HEK293 (cell line): Measurements from ENCODE around the gene RPAP3.

ENCODE experiments used
- CTCF ChIA-PET: fragments of 350-600 bp; formaldehyde crosslinking; extraction: SDS; loops from one replicate; lab custom pipeline; 2021; ENCODE audit warnings: antibody characterized with exemption; lab: Yijun Ruan, JAX
- POLR2A ChIA-PET: fragments of 300-600 bp; formaldehyde crosslinking; extraction: SDS; loops from one replicate; lab custom pipeline; 2020; ENCODE audit warnings: antibody characterized with exemption, inconsistent platforms; lab: Yijun Ruan, JAX
- H3K27ac ChIP-seq: fragments of 200-500 bp; sonication (Bioruptor generic); 2 replicates; pipeline ENCODE4 v1.5.1; 2014; ENCODE audit warnings: low read depth, low read length, control low read depth, inconsistent platforms; ENCODE audit errors: extremely low read depth
- H3K36me3 ChIP-seq, 2 experiments: fragments of 200-500 bp in 1 of 2; sonication (Bioruptor generic) in 1 of 2; 1 replicate in 1 of 2; 2 replicates in 1 of 2; pipeline ENCODE4 v1.5.1; 2014 to 2017; ENCODE audit warnings: inconsistent platforms in 2 of 2, low read length in 2 of 2; ENCODE audit not compliant: control insufficient read depth in 2 of 2, insufficient read depth in 1 of 2
- H3K4me1 ChIP-seq: fragments of 200-500 bp; sonication (Bioruptor generic); 2 replicates; pipeline ENCODE4 v1.5.1; 2014; ENCODE audit warnings: mild to moderate bottlenecking, low read length, inconsistent platforms; ENCODE audit not compliant: control insufficient read depth, insufficient read depth
- H3K4me3 ChIP-seq: 2 replicates; pipeline ENCODE4 v1.5.1; 2011; ENCODE audit warnings: low read depth, mild to moderate bottlenecking, control low read depth, low read length, moderate library complexity
- H3K9me3 ChIP-seq: fragments of 200-500 bp; sonication (Bioruptor generic); 2 replicates; pipeline ENCODE4 v1.5.1; 2014; ENCODE audit warnings: low read depth, low read length, inconsistent platforms; ENCODE audit not compliant: control insufficient read depth, insufficient read depth
- KLF8 ChIP-seq: fragments of 450-650 bp; formaldehyde crosslinking; IDR thresholded peaks from 2 replicates; pipeline ENCODE4 v1.5.1; 2016; ENCODE audit warnings: missing biosample characterization, missing genetic modification characterization
- PRDM1 ChIP-seq: fragments of 450-650 bp; formaldehyde crosslinking; IDR thresholded peaks from 2 replicates; pipeline ENCODE4; 2016; ENCODE audit warnings: missing biosample characterization, missing genetic modification characterization
- ZBTB26 ChIP-seq: fragments of 450-650 bp; formaldehyde crosslinking; optimal IDR thresholded peaks from 2 replicates; pipeline ENCODE3; 2016; ENCODE audit warnings: missing biosample characterization, mild to moderate bottlenecking, missing genetic modification characterization
- ZBTB6 ChIP-seq: fragments of 450-650 bp; formaldehyde crosslinking; IDR thresholded peaks from 2 replicates; pipeline ENCODE4 v1.5.1; 2017; ENCODE audit warnings: missing biosample characterization, missing genetic modification characterization
- ZFP69B ChIP-seq: fragments of 450-650 bp; formaldehyde crosslinking; IDR thresholded peaks from 2 replicates; pipeline ENCODE4 v1.5.1; 2016; ENCODE audit warnings: missing biosample characterization, missing genetic modification characterization
- ZNF112 ChIP-seq: fragments of 450-650 bp; formaldehyde crosslinking; IDR thresholded peaks from 2 replicates; pipeline ENCODE4 v1.5.0; 2017; ENCODE audit warnings: missing biosample characterization, missing genetic modification characterization
- ZNF146 ChIP-seq: fragments of 450-650 bp; formaldehyde crosslinking; IDR thresholded peaks from 2 replicates; pipeline ENCODE4 v1.5.1; 2016; ENCODE audit warnings: missing biosample characterization, missing genetic modification characterization
- ZNF155 ChIP-seq: fragments of 450-650 bp; formaldehyde crosslinking; IDR thresholded peaks from 2 replicates; pipeline ENCODE4 v1.5.1; 2016; ENCODE audit warnings: missing biosample characterization, missing genetic modification characterization
- ZNF174 ChIP-seq: fragments of 450-650 bp; formaldehyde crosslinking; IDR thresholded peaks from 2 replicates; pipeline ENCODE4 v1.5.0; 2017; ENCODE audit warnings: missing biosample characterization, mild to moderate bottlenecking, missing genetic modification characterization
- ZNF175 ChIP-seq: fragments of 450-650 bp; formaldehyde crosslinking; IDR thresholded peaks from 2 replicates; pipeline ENCODE4 v1.5.1; 2016; ENCODE audit warnings: missing biosample characterization, missing genetic modification characterization
- ZNF202 ChIP-seq: fragments of 450-650 bp; formaldehyde crosslinking; IDR thresholded peaks from 2 replicates; pipeline ENCODE4 v1.5.1; 2016; ENCODE audit warnings: missing biosample characterization, missing genetic modification characterization, borderline replicate concordance
- ZNF221 ChIP-seq: fragments of 450-650 bp; formaldehyde crosslinking; IDR thresholded peaks from 2 replicates; pipeline ENCODE4 v1.5.1; 2017; ENCODE audit warnings: missing biosample characterization, missing genetic modification characterization, borderline replicate concordance
- ZNF266 ChIP-seq: fragments of 450-650 bp; formaldehyde crosslinking; IDR thresholded peaks from 2 replicates; pipeline ENCODE4 v1.5.1; 2016; ENCODE audit warnings: missing biosample characterization, missing genetic modification characterization, low read depth
- ZNF280D ChIP-seq: fragments of 450-650 bp; formaldehyde crosslinking; IDR thresholded peaks from 2 replicates; pipeline ENCODE4 v1.5.1; 2016; ENCODE audit warnings: missing biosample characterization, missing genetic modification characterization
- ZNF292 ChIP-seq: fragments of 450-650 bp; formaldehyde crosslinking; IDR thresholded peaks from 2 replicates; pipeline ENCODE4 v1.5.1; 2016; ENCODE audit warnings: low read depth, missing biosample characterization, missing genetic modification characterization, borderline replicate concordance
- ZNF549 ChIP-seq: fragments of 450-650 bp; IDR thresholded peaks from 2 replicates; pipeline ENCODE4 v1.5.1; 2018; ENCODE audit warnings: missing biosample characterization, missing genetic modification characterization, mild to moderate bottlenecking, inconsistent platforms, moderate library complexity
- ZNF610 ChIP-seq: fragments of 450-650 bp; formaldehyde crosslinking; IDR thresholded peaks from 2 replicates; pipeline ENCODE4 v1.5.1; 2016; ENCODE audit warnings: missing biosample characterization, missing genetic modification characterization, borderline replicate concordance
- ZNF623 ChIP-seq: fragments of 450-650 bp; formaldehyde crosslinking; IDR thresholded peaks from 2 replicates; pipeline ENCODE4 v1.5.1; 2016; ENCODE audit warnings: missing biosample characterization, missing genetic modification characterization
- ZNF629 ChIP-seq: fragments of 450-650 bp; formaldehyde crosslinking; IDR thresholded peaks from 2 replicates; pipeline ENCODE4 v1.5.1; 2017; ENCODE audit warnings: missing biosample characterization, missing genetic modification characterization
- ZNF645 ChIP-seq: fragments of 450-650 bp; formaldehyde crosslinking; IDR thresholded peaks from 2 replicates; pipeline ENCODE4; 2016; ENCODE audit warnings: missing biosample characterization, missing genetic modification characterization
- ZNF664 ChIP-seq: fragments of 450-650 bp; formaldehyde crosslinking; IDR thresholded peaks from 2 replicates; pipeline ENCODE4 v1.5.1; 2016; ENCODE audit warnings: missing biosample characterization, missing genetic modification characterization
- ZNF76 ChIP-seq: fragments of 450-650 bp; formaldehyde crosslinking; IDR thresholded peaks from 2 replicates; pipeline ENCODE4; 2016; ENCODE audit warnings: low read depth, missing biosample characterization, missing genetic modification characterization, borderline replicate concordance
- ZNF777 ChIP-seq: fragments of 450-650 bp; formaldehyde crosslinking; IDR thresholded peaks from 2 replicates; pipeline ENCODE4 v1.5.1; 2017; ENCODE audit warnings: missing biosample characterization, missing genetic modification characterization, borderline replicate concordance
- ZNF791 ChIP-seq: fragments of 450-650 bp; formaldehyde crosslinking; IDR thresholded peaks from 2 replicates; pipeline ENCODE4 v1.5.1; 2016; ENCODE audit warnings: missing biosample characterization, missing genetic modification characterization

Gene RPAP3

GRCh38 chr12:47710278-47710677, 4.4 kb upstream of the RPAP3 start (continued):
- TF ChIP-seq ZNF645: no peak
- TF ChIP-seq ZNF549: no peak
- no peak for TF ChIP-seq ZNF155 (tag by site-specific recombination)
- TF ChIP-seq KLF8 (tag by site-specific recombination): no peak
- TF ChIP-seq ZNF623 (tag by site-specific recombination): no peak
- no peak for TF ChIP-seq ZBTB26 (tag by site-specific recombination)
- no peak for TF ChIP-seq ZNF791 (tag by site-specific recombination)
- no peak for TF ChIP-seq ZNF202 (tag by site-specific recombination)
- TF ChIP-seq, all 188 proteins: peak for 0

- CTCF ChIA-PET: interaction anchor here (0.5 to 11.4 kb wide), 7 partner anchors 18 to 463 kb away, joined by 3 to 271 read pairs (median 6); no protein-coding TSS in a partner anchor
- Histone ChIP-seq H3K9me3 (no peaks in the 10 kb centered on the region), H3K27ac (no peak overlapping the region), H3K4me3 (no peak overlapping the region)
- POLR2A ChIA-PET: no interaction called here
- no peak for TF ChIP-seq PRDM1 (tag by site-specific recombination)
- no peak for TF ChIP-seq ZNF76 (tag by site-specific recombination)
- no peak for TF ChIP-seq ZNF280D (tag by site-specific recombination)
- no peak for TF ChIP-seq ZNF610 (tag by site-specific recombination)
- TF ChIP-seq ZNF146 (tag by site-specific recombination): no peak
- TF ChIP-seq ZNF266 (tag by site-specific recombination): no peak
- TF ChIP-seq, all 188 proteins: peak for 0
- Histone ChIP-seq H3K4me1 (no peaks in the 10 kb centered on the region), H3K36me3 (no peaks in the 10 kb centered on the region)
These were observed 3.8 kb upstream of the RPAP3 start for GRCh38 chr12:47709671-47710070.

GRCh38 chr12:47709237-47709636, 3.4 kb upstream of the RPAP3 start:
- TF ChIP-seq ZBTB26 (tag by site-specific recombination): no peak
- TF ChIP-seq ZFP69B (tag by site-specific recombination): no peak
- TF ChIP-seq ZNF777: no peak
- TF ChIP-seq ZNF174: no peak
- TF ChIP-seq ZNF112 (tag by site-specific recombination): no peak
- TF ChIP-seq ZNF292: no peak
- TF ChIP-seq ZNF221: no peak
- no peak for TF ChIP-seq ZNF629 (tag by site-specific recombination)
- no peak for TF ChIP-seq ZNF645
- TF ChIP-seq ZNF175 (tag by site-specific recombination): no peak
- no peak for TF ChIP-seq ZBTB6 (tag by site-specific recombination)
- no peak for TF ChIP-seq ZNF664
- TF ChIP-seq, all 188 proteins: peak for 0
- CTCF ChIA-PET: interaction anchor here (0.5 to 11.4 kb wide), 6 partner anchors 33 to 464 kb away, joined by 3 to 271 read pairs (median 5); no protein-coding TSS in a partner anchor
- Histone ChIP-seq H3K9me3 (no peaks in the 10 kb centered on the region), H3K36me3 (no peaks in the 10 kb centered on the region), H3K4me3 (no peak overlapping the region), H3K27ac (no peak overlapping the region), H3K4me1 (no peaks in the 10 kb centered on the region)
- POLR2A ChIA-PET: no interaction called here
